GM12878 (cell line): ENCODE measurements around the gene ZNF57. TPM values are rescaled to one million over a fixed set of nuclear protein-coding genes. Genes with fewer than 3 reads are reported as not detected.

Experiments
- CBFB ChIP-seq: IDR thresholded peaks from 2 replicates; pipeline ENCODE4 v1.6.1; 2016; ENCODE audit warnings: antibody characterized with exemption, low read depth
- CHD1 ChIP-seq: IDR thresholded peaks from 2 replicates; pipeline ENCODE4 v1.6.1; 2012; ENCODE audit warnings: low read depth, low read length, improper control_type of control experiment
- CHD4 ChIP-seq: fragments of 200-600 bp; sonication (generic); IDR thresholded peaks from 2 replicates; pipeline ENCODE4 v1.6.1; 2016; ENCODE audit warnings: mild to moderate bottlenecking
- FOS ChIP-seq: IDR thresholded peaks from 3 replicates; pipeline ENCODE4 v1.6.1; 2011; ENCODE audit warnings: borderline replicate concordance; ENCODE audit not compliant: insufficient read length; ENCODE audit errors: extremely low read depth
- HCFC1 ChIP-seq: fragments of 150-350 bp; IDR thresholded peaks from 2 replicates; pipeline ENCODE4 v1.6.1; 2014; ENCODE audit warnings: low read length
- KDM1A ChIP-seq: fragments of 200-600 bp; sonication (generic); IDR thresholded peaks from 2 replicates; pipeline ENCODE4 v1.6.1; 2016; ENCODE audit warnings: borderline replicate concordance
- LARP7 ChIP-seq: fragments of 450-650 bp; IDR thresholded peaks from 2 replicates; pipeline ENCODE4 v1.6.1; 2017; ENCODE audit warnings: mild to moderate bottlenecking
- PBX3 ChIP-seq: IDR thresholded peaks from 2 replicates; pipeline ENCODE4 v1.6.1; 2011; ENCODE audit warnings: mild to moderate bottlenecking, low read depth, low read length, moderate library complexity; ENCODE audit not compliant: insufficient replicate concordance
- PKNOX1 ChIP-seq: fragments of 450-650 bp; IDR thresholded peaks from 2 replicates; pipeline ENCODE4 v1.6.1; 2016; ENCODE audit warnings: mild to moderate bottlenecking
- POLR2A ChIP-seq: IDR thresholded peaks from 2 replicates; pipeline ENCODE4 v1.6.1; 2011; ENCODE audit warnings: low read depth, mild to moderate bottlenecking, low read length
- POU2F2 ChIP-seq: IDR thresholded peaks from 3 replicates; pipeline ENCODE4 v1.6.1; 2011; ENCODE audit warnings: low read depth, mild to moderate bottlenecking, low read length, borderline replicate concordance
- RCOR1 ChIP-seq: conservative IDR thresholded peaks from 2 replicates; pipeline ENCODE4 v1.6.1; 2012; ENCODE audit warnings: low read depth, low read length, improper control_type of control experiment
- RELA ChIP-seq: fragments of 450-650 bp; IDR thresholded peaks from 2 replicates; pipeline ENCODE4 v1.8.0; 2014; ENCODE audit warnings: borderline replicate concordance; ENCODE audit not compliant: partially characterized antibody
- RELB ChIP-seq: fragments of 450-650 bp; IDR thresholded peaks from 2 replicates; pipeline ENCODE4 v1.6.1; 2017; ENCODE audit warnings: low read depth, mild to moderate bottlenecking, moderate library complexity
- SMC3 ChIP-seq: IDR thresholded peaks from 2 replicates; pipeline ENCODE4 v1.6.1; 2011; ENCODE audit warnings: low read length, improper control_type of control experiment, borderline replicate concordance
- SP1 ChIP-seq: IDR thresholded peaks from one replicate; pipeline ENCODE4 v1.6.1; 2011; ENCODE audit warnings: low read depth, low read length
- SPI1 ChIP-seq: IDR thresholded peaks from 2 replicates; pipeline ENCODE4 v1.6.1; 2011; ENCODE audit warnings: low read depth, mild to moderate bottlenecking, low read length, moderate library complexity, borderline replicate concordance; ENCODE audit not compliant: insufficient read depth
- TARDBP ChIP-seq: IDR thresholded peaks from 2 replicates; pipeline ENCODE4 v1.6.1; 2016; ENCODE audit warnings: borderline replicate concordance
- TBL1XR1 ChIP-seq: IDR thresholded peaks from 2 replicates; pipeline ENCODE4 v1.6.1; 2012; ENCODE audit warnings: low read depth, low read length, improper control_type of control experiment
- ZNF217 ChIP-seq: fragments of 450-650 bp; IDR thresholded peaks from 2 replicates; pipeline ENCODE4 v1.6.1; 2017; ENCODE audit warnings: antibody characterized with exemption, mild to moderate bottlenecking
- polyA plus RNA-seq, 11 experiments: library from polyadenylated mRNA; depleted of rRNA in 4 of 11; unstranded in 6 of 11; stranded (reverse) in 5 of 11; fragments of >200 nt; fragmentation: Nextera tagmentation in 4 of 11; fragmentation: Illumina TruSeq in 1 of 11; extraction: Ambion mirVana in 4 of 11; extraction: Trizol in 1 of 11; gene quantifications; 1 replicate in 1 of 11; 2 replicates in 10 of 11; pipeline versions ENCODE4 v1.2.1 to v1.2.3, GENCODE V29; 2011 to 2016; ENCODE audit warnings: inconsistent platforms in 2 of 11, missing spikeins in 2 of 11, low read depth in 1 of 11
- total RNA-seq, 4 experiments: library from RNA; depleted of rRNA in 3 of 4; stranded (reverse); fragments of >200 nt in 3 of 4; fragmentation: Illumina TruSeq in 1 of 4; extraction: Trizol in 1 of 4; gene quantifications; 2 replicates each; pipeline versions ENCODE4 v1.2.1 to v1.2.3, GENCODE V29; 2013 to 2021
- TF ChIP-seq, protein P1 (sequence below): fragments of 450-650 bp; IDR thresholded peaks from 2 replicates; pipeline ENCODE4 v1.6.1; 2016; ENCODE audit warnings: mild to moderate bottlenecking, moderate library complexity, borderline replicate concordance
- TF ChIP-seq, protein P2 (sequence below): fragments of 450-650 bp; IDR thresholded peaks from 2 replicates; pipeline ENCODE4 v1.6.1; 2017; ENCODE audit warnings: borderline replicate concordance

The ZNF57 gene
- total and polyA plus RNA-seq, 10 of the 15 experiments (the other 5 are each of a cell fraction or from before 2014, with no cell fraction given) = 2.7 to 8.9 (median 5.8) TPM

DNA sequence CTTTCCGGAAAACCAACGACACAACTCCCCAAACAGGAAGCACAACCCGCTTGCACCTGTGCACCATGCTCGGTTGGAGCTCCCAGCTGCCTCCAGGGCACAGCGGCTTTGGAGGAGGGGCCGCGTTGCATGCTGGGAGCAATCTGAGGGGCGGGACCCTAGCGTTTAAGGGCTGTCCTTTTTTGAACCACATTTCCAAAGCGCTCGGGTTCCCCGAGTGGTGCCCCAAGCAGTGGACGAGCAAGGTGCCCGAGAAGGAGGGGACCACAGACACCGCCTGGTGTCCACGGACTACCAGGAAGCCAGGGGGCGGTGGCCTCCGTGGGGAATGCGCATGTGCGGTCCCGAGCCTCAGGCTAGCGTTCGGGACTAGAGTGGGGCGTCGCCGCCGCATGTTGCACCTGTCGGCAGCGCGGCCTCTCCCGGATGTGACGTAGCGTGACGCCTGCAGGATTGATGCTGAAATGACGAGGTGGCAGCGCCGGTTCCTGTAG lies 11.9 kb upstream of the ZNF57 start (continued):
- TF ChIP-seq POU2F2 = no peak
- TF ChIP-seq RCOR1 = no peak
- TF ChIP-seq, protein P1, sequence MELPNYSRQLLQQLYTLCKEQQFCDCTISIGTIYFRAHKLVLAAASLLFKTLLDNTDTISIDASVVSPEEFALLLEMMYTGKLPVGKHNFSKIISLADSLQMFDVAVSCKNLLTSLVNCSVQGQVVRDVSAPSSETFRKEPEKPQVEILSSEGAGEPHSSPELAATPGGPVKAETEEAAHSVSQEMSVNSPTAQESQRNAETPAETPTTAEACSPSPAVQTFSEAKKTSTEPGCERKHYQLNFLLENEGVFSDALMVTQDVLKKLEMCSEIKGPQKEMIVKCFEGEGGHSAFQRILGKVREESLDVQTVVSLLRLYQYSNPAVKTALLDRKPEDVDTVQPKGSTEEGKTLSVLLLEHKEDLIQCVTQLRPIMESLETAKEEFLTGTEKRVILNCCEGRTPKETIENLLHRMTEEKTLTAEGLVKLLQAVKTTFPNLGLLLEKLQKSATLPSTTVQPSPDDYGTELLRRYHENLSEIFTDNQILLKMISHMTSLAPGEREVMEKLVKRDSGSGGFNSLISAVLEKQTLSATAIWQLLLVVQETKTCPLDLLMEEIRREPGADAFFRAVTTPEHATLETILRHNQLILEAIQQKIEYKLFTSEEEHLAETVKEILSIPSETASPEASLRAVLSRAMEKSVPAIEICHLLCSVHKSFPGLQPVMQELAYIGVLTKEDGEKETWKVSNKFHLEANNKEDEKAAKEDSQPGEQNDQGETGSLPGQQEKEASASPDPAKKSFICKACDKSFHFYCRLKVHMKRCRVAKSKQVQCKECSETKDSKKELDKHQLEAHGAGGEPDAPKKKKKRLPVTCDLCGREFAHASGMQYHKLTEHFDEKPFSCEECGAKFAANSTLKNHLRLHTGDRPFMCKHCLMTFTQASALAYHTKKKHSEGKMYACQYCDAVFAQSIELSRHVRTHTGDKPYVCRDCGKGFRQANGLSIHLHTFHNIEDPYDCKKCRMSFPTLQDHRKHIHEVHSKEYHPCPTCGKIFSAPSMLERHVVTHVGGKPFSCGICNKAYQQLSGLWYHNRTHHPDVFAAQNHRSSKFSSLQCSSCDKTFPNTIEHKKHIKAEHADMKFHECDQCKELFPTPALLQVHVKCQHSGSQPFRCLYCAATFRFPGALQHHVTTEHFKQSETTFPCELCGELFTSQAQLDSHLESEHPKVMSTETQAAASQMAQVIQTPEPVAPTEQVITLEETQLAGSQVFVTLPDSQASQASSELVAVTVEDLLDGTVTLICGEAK = 0 out of 2 replicates have a peak, but pooled peaks have one; percentile 36
- no peak for TF ChIP-seq RELA
- no peak for TF ChIP-seq HCFC1
- TF ChIP-seq, protein P2, sequence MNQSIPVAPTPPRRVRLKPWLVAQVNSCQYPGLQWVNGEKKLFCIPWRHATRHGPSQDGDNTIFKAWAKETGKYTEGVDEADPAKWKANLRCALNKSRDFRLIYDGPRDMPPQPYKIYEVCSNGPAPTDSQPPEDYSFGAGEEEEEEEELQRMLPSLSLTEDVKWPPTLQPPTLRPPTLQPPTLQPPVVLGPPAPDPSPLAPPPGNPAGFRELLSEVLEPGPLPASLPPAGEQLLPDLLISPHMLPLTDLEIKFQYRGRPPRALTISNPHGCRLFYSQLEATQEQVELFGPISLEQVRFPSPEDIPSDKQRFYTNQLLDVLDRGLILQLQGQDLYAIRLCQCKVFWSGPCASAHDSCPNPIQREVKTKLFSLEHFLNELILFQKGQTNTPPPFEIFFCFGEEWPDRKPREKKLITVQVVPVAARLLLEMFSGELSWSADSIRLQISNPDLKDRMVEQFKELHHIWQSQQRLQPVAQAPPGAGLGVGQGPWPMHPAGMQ = no peak
- TF ChIP-seq SMC3 = no peak
- no peak for TF ChIP-seq TBL1XR1
- TF ChIP-seq SP1 = no peak
- TF ChIP-seq CHD4 = no peak
- no peak for TF ChIP-seq ZNF217
- TF ChIP-seq KDM1A = no peak
- TF ChIP-seq PBX3 = no peak
- no peak for TF ChIP-seq SPI1
- TF ChIP-seq LARP7 = no peak
- TF ChIP-seq CHD1 = no peak
- no peak for TF ChIP-seq TARDBP
- TF ChIP-seq RELB = no peak
- TF ChIP-seq POLR2A = peak; percentile 67
- peak; percentile 17; the same call in 1 of the 2 replicates for TF ChIP-seq PKNOX1
- no peak for TF ChIP-seq FOS
- no peak for TF ChIP-seq CBFB
